Neural cell (in vitro differentiated cells): ENCODE results near the gene ISCU.

Source experiments
- CTCF ChIP-seq: fragments of 450-650 bp; IDR thresholded peaks from 2 replicates; pipeline ENCODE4 v1.5.1; 2014; ENCODE audit warnings: antibody characterized with exemption, mild to moderate bottlenecking, moderate library complexity; ENCODE audit not compliant: poor library complexity, severe bottlenecking
- EP300 ChIP-seq: fragments of 450-650 bp; conservative IDR thresholded peaks from 2 replicates; pipeline ENCODE4 v1.6.1; 2014; ENCODE audit warnings: antibody characterized with exemption, mild to moderate bottlenecking, moderate library complexity; ENCODE audit not compliant: poor library complexity, severe bottlenecking
- EZH2 ChIP-seq: fragments of 200-600, 300-800 bp; shearing (Covaris generic), sonication (generic); IDR thresholded peaks from 2 replicates; pipeline ENCODE4 v1.6.1; 2014; ENCODE audit warnings: antibody characterized with exemption, low read length, borderline replicate concordance, mild to moderate bottlenecking; ENCODE audit not compliant: insufficient read depth, poor library complexity, severe bottlenecking
- MXI1 ChIP-seq: fragments of 450-650 bp; conservative IDR thresholded peaks from 2 replicates; pipeline ENCODE4 v1.6.1; 2014; ENCODE audit warnings: antibody characterized with exemption, mild to moderate bottlenecking; ENCODE audit not compliant: poor library complexity, severe bottlenecking
- POLR2AphosphoS5 ChIP-seq: IDR thresholded peaks from 2 replicates; pipeline ENCODE4 v1.6.1; 2012
- RAD21 ChIP-seq: fragments of 450-650 bp; conservative IDR thresholded peaks from 2 replicates; pipeline ENCODE4 v1.6.1; 2014; ENCODE audit warnings: antibody characterized with exemption, mild to moderate bottlenecking, moderate library complexity
- REST ChIP-seq: IDR thresholded peaks from 2 replicates; pipeline ENCODE4 v1.6.1; 2012; ENCODE audit warnings: borderline replicate concordance
- SMC3 ChIP-seq: fragments of 450-650 bp; conservative IDR thresholded peaks from 2 replicates; pipeline ENCODE4 v1.6.1; 2014; ENCODE audit warnings: antibody characterized with exemption, mild to moderate bottlenecking, moderate library complexity; ENCODE audit not compliant: poor library complexity
- TAF1 ChIP-seq: IDR thresholded peaks from 2 replicates; pipeline ENCODE4 v1.6.1; 2012; ENCODE audit warnings: low read depth

- no peak for TF ChIP-seq CTCF
- TF ChIP-seq EZH2 = no peak
- no peak for TF ChIP-seq EP300
- TF ChIP-seq REST = no peak
- TF ChIP-seq POLR2AphosphoS5 = no peak
- no peak for TF ChIP-seq SMC3
- no peak for TF ChIP-seq RAD21
- TF ChIP-seq TAF1 = no peak
- no peak for TF ChIP-seq MXI1
Observed at GRCh38 chr12:108538616-108539195, 23.7 kb upstream of the ISCU start.
